HG03469 (cell line): ENCODE measurements around the gene BCO2.
"Not testable (repeated sequence)": the region's sequence is repeated elsewhere in the genome, so short reads cannot be mapped to it uniquely, and the experiment has no call there.

Source experiments
- ATAC-seq: cut with Tn5 transposase; IDR thresholded peaks from one replicate; pipeline ENCODE4 v1.9.1; 2021; ENCODE audit warnings: mild to moderate bottlenecking, moderate library complexity, moderate number of reproducible peaks; ENCODE audit not compliant: unreplicated experiment

The BCO2 gene, protein sequence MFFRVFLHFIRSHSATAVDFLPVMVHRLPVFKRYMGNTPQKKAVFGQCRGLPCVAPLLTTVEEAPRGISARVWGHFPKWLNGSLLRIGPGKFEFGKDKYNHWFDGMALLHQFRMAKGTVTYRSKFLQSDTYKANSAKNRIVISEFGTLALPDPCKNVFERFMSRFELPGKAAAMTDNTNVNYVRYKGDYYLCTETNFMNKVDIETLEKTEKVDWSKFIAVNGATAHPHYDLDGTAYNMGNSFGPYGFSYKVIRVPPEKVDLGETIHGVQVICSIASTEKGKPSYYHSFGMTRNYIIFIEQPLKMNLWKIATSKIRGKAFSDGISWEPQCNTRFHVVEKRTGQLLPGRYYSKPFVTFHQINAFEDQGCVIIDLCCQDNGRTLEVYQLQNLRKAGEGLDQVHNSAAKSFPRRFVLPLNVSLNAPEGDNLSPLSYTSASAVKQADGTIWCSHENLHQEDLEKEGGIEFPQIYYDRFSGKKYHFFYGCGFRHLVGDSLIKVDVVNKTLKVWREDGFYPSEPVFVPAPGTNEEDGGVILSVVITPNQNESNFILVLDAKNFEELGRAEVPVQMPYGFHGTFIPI

DNA sequence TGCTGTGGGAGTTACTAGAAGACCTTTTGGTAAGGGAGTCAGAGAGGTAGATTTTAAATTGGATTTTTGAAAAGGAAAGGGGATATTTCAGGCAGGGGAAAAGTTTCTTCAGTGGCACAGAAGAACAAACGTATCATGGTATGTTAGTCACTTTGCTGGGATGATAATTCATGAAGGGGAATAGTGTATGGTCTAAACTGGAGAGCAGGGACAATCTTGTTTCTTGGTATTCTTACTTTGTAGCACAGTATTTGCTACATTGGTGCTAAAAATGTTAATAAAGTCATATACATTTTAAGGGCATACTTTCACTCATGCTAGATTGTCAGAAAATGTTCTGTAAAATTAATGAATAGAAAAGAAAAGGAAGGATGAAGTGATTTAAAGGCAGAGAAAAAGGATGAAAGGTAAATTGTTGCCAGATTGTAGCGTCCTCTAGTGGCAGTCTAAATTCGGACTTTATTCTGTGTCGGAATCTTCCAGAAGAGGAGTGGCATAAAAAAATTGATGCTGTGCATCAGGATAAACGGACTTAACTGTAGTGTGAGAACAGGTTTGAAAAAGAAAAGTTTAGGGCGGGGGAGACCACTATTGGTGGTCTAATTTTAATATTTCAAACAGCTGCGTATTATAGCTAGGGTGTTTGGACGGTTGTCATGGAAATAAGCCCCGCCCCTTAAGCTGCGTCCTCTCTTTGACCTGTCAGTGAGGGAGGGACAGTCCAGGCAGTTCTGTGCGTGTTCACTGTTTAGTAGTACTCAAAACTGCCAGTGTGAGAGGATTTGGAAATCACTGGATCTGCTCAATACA is at the start of gene BCO2:
TSS of gene BCO2 (plus strand) at position 724 of the 810 bp plus-strand sequence. CDS start 90 bp downstream, outside the sequence.
- no peak for ATAC-seq

DNA sequence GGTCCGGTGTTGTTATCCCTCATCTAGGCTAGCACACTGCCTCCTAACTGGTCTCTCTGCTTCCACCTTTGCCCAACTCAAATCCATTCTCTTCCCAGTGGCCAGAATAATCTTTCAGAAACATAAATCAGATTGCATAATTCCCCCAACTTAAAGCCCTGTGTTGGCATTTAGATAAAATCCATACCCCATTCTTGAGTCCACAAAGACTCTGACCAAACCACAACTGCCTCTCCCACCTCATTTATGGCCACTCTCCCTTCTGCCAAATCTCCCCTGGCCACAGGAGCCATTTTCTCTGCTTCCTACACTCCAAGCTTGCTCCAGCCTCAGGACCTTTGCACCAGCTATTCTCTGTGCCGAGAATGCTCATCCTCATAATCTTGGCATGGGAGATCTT is 48.3 kb upstream of the BCO2 start:
- ATAC-seq, result no peak

DNA sequence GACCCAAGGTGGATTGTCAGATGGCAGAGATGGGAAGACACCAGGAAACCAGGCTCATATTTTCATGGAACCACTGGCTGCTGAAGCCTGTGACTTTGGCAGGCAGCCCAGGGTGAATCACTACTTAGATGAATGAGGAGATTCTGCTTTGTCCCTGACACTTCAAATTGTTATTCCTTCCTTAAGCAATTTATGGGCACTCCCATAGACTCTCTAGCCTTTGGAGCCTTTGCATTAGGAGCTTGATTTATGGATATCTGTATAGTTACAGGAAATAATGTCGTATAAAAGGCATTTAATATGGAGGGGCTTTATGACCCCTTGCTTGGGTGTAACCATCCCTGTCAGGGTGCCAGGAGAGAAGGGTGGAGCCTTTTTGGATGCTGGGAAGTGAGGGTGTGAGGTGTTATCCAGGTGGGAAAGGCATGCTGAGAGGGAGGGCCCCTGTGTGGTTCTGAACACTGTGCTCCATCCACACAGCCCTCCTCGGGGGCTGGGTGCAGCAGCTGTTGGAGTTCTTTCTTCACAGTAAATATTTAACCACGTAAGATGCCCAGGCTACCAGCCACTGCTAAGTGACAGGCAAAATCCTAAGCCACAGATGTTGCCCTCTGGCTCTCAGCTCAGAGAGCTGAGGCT is 46.7 kb upstream of the BCO2 start:
- no peak for ATAC-seq

DNA sequence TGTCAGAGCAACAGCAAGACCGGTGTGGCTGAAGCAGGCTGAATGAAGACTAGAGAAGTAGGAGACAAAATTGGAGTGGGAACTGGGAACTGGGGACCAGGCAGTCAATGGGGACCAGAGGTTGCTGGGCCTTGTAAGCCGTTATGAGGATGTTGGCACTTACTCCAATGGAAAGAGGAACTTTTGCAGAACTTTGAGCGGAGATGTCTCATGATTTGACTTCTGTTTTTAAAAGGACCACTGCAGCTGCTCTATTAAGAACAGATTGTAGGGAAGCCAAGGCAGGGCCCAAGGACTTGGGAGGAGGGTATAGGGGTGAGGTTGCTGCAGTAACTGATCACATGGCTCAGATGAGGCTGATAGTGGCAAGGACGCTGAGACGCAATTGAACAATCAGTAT is 45.7 kb upstream of the BCO2 start:
- ATAC-seq, result no peak

DNA sequence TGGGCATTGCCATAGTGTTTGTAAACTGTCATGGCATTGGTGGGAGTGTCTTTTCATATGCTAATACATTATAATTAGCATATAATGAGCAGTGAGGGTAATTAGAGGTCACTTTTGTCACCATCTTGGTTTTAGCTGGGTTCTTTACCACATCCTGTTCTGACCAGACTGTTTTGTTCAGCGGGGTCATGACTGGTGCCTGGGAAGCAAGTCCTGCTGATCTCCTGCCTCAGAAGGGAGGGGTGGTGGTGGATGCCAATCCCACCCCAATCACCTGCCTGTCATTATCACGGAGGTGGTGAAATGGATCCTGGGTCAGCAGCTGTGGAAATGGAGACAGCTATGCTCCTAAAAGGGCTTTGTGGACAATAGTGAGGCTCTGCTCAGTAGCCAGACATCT is 42.6 kb upstream of the BCO2 start:
- no peak for ATAC-seq

DNA sequence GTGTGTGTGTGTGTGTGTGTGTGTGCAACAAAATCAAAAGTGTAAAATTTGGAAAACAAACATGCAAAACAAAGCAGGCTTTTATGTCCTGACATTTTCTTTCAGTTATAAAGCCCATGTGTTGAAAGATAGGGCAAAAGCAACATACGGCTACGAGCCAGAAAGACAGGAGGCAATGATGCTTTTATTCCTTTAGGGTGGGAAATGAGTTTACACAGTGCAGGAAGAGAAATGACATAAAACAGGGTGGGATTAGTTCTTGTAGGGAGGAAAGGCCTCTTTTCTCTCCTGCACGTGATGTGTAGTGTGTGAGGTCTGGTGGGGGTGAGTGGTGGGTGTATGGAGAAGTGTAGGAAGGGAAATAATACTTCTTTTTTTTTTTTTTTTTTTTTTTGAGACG is 40.8 kb upstream of the BCO2 start:
- ATAC-seq, result no peak

DNA sequence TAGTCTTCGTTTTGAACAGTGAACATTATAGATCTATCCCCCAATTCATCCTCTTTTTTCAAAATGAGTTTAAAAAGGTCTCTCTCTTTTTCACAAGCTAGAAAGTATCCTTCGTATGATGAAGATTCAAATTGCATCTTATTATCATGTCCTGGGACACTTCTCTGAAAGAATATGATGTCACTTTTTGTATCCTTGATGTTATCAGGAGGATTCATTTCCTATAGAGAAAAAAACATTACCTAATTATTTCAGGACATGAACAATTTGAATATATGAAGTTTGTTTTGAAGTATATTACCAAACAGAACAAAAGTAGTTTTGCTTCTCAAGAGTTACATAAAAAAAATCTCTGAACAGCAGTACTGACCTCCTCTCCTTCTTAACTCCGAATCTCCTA is 31.7 kb upstream of the BCO2 start:
- ATAC-seq, result no peak

DNA sequence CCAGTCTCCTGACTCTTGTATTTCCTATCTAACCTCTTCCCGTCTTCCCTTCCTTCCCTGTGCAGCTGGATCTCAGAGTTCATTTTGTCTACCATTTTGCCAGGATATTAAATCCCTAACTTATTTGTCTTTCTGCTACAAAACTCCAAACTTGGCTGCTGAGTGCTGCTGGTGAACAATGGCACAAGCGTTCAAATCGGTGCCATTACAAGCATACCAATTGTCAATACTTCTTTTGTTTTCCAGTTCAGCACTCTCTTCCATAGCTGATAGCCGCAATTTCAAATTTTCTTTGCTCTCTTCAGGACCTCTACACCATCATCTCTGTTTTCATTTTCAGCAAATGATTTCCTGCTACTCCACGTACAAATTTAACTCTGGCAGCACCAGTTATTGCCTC is 24.8 kb upstream of the BCO2 start:
- ATAC-seq, result no peak

DNA sequence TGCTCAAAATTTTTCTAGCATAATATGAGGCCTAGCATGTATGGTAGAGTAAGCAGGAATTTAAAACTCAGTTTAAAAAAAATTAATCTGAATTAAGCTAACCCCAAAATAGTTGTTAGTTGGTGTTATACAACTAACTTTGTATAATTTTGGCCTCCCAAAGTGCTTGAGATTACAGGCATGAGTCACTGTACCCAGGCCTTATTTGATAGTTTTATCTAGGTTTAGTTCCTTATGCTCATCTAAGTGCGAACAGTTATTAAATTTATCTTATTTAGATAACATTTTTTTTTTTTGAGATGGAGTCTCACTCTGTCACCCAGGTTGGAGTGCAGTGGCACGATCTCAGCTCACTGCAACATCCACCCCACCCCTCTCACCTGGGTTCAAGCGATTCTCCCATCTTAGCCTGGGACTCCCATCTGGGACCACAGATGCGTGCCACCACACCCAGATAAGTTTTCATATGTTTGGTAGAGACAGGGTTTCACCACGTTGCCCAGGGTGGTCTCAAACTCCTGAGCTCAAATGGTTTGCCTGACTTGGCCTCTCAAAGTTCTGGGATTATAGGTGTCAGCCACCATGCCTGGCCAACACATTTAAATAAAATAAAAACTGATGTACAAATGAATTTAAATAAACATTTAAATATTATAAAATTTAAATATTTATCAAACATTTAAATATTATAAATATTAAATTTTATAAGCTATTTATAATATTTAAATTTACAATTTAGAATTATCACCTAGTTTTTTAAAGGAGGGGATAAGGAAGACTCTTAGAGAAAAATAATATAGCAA is 19.0 kb upstream of the BCO2 start:
- ATAC-seq, result no peak

DNA sequence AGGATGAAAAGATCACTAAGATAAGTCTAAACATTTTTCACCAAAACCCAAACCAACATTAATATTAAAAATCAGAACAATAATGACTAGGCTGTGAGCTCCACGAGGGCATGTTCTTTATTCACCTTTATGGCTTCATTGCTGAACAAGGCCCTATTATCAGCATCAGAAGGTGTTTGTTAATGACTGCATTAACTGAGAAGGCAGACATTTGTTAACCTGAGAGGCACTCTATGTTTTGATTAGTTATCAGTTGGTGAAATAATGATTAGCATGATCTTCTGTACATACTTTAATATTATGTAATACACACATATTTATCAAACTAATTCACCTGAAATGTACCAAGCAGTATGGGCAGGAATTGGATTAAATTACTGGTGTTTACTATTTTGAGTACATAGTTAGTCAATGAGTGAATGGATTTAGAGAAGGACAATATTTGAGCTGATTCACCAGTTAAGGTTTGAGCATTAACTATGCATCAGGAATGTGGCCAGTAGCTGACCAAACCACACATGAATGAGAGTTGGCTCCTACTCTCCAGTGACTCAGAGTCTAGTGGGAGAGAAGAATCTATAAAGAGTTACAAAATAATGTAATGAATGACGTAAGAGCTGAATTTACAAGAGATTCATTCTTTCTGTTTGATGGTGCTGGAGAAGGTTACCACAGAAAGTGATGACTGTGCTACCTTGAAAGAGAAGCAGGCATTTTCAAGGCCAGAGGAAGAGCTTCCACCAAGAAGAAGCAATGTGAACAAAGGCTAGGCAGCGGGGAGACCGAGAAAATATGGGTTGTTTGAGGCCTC is 18.2 kb upstream of the BCO2 start:
- ATAC-seq, result no peak

DNA sequence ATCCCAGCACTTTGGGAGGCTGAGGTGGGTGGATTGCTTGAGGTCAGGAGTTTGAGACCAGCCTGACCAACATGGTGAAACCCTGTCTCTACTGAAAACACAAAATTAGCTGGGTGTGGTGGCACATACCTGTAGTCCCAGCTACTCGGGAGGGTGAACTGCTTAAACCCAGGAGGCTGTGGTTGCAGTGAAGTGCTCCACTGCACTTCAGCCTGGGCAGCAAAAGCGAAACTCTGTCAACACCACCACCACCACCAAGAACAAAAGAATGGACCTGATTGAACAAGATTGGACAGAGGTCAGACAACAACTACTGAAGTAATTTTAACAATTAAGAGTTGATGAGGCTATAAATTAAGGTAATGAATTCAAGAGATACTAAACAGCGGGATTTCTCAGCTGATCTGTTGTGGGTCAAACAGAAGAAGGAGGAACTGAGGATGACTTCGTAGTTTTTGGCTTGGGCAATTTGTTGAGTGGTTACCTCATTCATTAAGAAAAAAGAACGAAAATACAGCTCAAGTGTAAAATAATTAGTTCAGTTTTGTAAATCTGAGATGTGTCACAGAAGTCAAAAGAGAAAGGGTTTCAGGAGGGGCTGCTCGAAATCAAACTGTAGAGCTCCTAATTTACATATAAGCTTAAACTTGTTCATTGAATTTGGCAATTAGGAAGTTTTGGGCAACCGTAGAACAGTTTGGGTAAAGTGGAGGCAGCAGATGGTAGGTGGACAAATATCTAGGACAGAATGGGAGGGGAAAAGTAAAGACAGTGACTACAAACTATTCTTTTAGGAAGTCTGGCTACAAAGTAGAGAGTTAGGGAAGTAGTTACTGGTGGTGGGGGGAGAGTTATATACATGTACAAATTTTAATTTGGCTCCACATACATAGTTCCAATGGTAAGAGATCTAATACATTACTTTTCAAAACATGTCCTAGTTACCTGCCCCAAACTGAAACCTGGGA is 15.9 kb upstream of the BCO2 start:
- no peak for ATAC-seq

DNA sequence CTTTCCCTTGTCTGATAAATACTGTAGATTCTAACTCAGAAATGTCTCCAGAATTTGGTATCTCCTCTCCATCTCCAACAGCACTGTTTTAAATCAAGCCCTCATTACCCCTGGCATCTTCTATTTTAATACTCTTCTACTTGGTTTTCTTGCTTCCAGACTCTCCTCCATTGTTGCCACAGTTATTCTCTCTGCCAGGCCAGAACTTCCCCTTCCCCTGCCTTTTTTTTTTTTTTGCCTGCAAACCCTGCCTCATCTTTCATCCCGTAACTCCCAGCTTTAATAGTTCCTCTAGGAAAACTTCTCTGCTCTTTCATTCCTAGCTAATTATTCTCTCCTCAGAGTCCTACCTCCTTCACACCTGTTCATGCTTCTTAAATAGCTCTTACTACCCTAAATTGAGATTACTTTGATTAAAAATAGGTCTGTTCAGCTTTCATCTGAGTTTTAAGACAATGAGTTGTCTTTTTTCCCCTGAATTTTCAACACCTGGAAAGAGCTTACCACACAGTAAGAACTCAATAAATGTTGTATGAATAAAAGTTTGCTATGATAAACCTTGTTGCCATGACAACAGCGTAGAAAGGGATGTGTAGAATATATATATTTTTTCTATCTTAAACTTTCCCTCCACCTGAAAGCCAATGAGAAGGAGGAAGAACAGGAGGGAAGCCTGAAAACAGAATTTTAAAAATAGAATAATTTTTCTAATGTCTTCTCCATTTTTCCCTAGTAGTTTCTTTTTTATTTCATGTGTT is 15.0 kb upstream of the BCO2 start:
- no peak for ATAC-seq

DNA sequence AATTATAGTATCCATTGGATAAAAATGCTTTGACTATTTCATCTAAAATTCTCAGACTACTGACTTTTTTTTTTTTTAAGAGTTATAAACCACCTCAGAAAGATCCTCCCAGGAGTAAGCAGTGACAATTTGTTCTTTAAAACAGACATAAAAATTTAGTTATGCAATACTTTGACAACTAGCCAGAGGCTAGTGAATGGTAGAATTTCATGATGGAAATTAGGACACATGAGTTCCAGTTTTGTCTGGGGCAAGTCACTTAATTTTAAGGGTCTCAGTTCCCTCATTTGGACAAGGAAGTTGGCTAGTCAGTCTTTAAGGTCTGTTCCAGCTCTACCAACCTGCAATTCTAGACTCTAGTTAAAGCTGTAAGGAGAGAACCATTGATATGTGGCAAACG is 14.3 kb upstream of the BCO2 start:
- ATAC-seq, result no peak

DNA sequence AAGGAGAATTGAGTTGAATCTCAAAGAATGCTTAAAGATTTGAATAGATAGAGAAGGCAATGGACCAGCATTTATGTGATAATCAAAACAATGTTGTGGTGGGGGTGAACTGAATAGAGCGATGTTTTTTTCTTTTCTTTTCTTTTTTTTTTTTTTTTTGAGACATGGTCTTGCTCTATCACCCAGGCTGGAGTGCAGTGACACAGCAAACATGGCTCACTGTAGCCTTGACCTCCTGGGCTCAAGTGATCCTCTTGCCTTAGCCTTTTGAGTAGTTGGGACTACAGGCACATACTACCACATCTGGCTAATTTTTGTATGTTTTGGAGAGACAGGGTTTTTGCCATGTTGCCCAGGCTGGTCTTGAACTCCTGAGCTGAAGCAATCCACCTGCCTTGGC is 13.1 kb upstream of the BCO2 start:
- ATAC-seq, result not testable (repeated sequence)

DNA sequence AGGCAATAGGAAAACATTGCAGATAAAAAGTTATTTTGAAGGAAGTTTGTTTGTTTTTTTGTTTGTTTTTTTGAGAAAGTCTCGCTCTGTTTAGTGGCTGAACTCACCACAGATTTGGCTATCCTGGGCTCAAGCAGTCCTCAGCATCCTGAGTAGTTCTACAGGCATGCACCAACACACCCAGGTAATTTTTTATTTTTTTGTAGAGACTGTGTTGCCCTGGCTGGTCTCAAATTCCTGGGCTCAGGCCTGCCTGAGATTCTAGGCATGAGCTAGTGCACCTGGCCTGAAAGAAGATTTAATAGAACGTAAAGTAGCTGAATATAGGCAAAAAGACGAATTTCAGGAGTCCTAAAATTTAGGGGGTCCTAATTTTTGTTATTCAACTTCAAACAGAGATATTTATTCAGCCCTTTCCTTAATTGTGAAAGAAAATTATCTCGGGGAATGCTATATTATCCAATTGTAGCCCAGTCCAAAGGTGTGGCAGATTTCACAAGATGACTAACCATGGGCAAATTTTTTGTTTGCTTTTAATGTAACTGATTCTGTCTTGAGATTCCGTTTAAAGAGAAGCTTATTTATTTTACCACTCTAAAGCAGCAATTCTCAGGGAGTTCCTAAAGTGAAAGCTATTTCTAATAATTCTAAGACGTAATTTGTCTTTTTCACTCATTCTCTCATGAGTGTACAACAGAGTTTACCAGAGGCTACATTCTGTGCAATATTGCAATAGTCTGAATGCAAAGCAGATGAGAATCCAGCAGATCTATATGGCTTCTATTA is 12.4 kb upstream of the BCO2 start:
- ATAC-seq, result no peak

DNA sequence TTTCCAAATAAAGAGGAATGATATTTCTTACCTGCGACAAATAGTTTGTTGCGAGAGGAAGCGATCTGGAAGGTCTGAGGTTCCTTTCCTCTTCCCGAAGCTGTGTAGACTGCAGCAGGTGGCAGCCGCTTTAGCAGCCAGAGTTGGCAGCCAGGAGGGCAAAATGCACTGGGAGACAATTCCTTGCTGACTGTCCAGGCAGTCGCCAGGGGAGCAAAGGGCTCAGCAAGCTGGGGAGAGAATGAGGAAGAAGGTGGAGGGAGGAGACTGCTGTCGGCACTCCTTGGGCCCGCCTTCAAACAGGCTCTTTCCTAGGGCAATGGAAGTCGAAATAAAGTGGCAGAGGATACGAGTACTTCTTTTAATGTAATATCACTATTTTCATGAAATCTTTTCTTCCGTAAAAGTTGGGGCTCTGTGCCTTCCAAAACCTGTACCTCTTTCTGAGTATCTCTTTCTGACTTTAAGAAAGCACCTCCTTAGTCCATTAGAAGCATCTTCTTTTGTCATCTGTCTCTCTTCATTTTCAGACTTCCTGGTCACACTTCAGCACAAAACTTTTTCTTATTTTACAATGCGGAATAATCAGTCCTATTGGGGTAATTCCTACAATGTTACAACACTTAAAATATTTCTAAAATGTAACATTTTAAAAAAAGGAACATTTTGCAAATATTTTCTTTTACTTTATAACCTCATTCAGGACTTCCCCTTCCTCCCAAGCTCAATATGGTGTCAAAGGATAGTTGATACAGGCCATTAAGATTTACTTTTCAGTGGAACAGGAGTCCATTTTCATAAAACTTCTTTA is 11.2 kb upstream of the BCO2 start, which contains the start of gene IL18:
TSS of gene IL18 (minus strand) at position 220 of the 811 bp plus-strand sequence. CDS start 9,041 bp downstream, outside the sequence.
- no peak for ATAC-seq
